Epidermal melanocyte (primary cell): ENCODE data around the gene PRDM16.
A peak's percentile ranks its signal among the peaks of the same experiment; 100 is the strongest.

ENCODE experiments used
- DNase-seq: peaks from one replicate; pipeline ENCODE4 v3.0.0; 2011; ENCODE audit warnings: low spot score; ENCODE audit not compliant: insufficient read length

Gene PRDM16

GRCh38 chr1:3427711-3428704, 359.0 kb downstream of the PRDM16 start:
- no peak for DNase-seq

GRCh38 chr1:3428899-3429298, 359.9 kb downstream of the PRDM16 start:
- DNase-seq: no peak

- no peak for DNase-seq
Observed at GRCh38 chr1:3429320-3429719, 360.3 kb downstream of the PRDM16 start.

- no peak for DNase-seq
Observed at GRCh38 chr1:3429766-3430165, 360.8 kb downstream of the PRDM16 start.

- DNase-seq: no peak
Observed at GRCh38 chr1:3430406-3430805, 361.4 kb downstream of the PRDM16 start.

- DNase-seq: no peak
Observed at GRCh38 chr1:3430820-3431219, 361.8 kb downstream of the PRDM16 start.

GRCh38 chr1:3431266-3431665, 362.3 kb downstream of the PRDM16 start:
- no peak for DNase-seq

GRCh38 chr1:3431686-3432085, 362.7 kb downstream of the PRDM16 start:
- no peak for DNase-seq

- DNase-seq: no peak
Observed at GRCh38 chr1:3432306-3432705, 363.3 kb downstream of the PRDM16 start.

- no peak for DNase-seq
Observed at GRCh38 chr1:3433076-3433475, 364.1 kb downstream of the PRDM16 start.

- DNase-seq: no peak
Observed at GRCh38 chr1:3433596-3434320, 364.8 kb downstream of the PRDM16 start.

GRCh38 chr1:3434406-3435110, 365.6 kb downstream of the PRDM16 start:
- DNase-seq: no peak

GRCh38 chr1:3435666-3436065, 366.7 kb downstream of the PRDM16 start:
- DNase-seq: no peak

- DNase-seq: no peak
Observed at GRCh38 chr1:3436451-3436850, 367.4 kb downstream of the PRDM16 start.

GRCh38 chr1:3436901-3437300, 367.9 kb downstream of the PRDM16 start:
- no peak for DNase-seq

GRCh38 chr1:3438661-3439180, 369.7 kb downstream of the PRDM16 start:
- DNase-seq: no peak

- DNase-seq: no peak
Observed at GRCh38 chr1:3439346-3440299, 370.6 kb downstream of the PRDM16 start.

GRCh38 chr1:3440300-3440681, 371.3 kb downstream of the PRDM16 start:
- DNase-seq: no peak

GRCh38 chr1:3440711-3441409, 371.9 kb downstream of the PRDM16 start:
- DNase-seq: no peak

- peak; percentile 84 for DNase-seq
Observed at GRCh38 chr1:3441410-3441847, 372.4 kb downstream of the PRDM16 start.
